ENCODE measurements around the gene ATP8A2. TPM values are rescaled to one million over a fixed set of nuclear protein-coding genes. Genes with fewer than 3 reads are reported as not detected.

ATP8A2 gene
- total and polyA plus RNA-seq, 9 of the 15 experiments (the other 6 are each of a cell fraction or from before 2014, with no cell fraction given) = under 0.01 to 0.33 (median 0.06) TPM; not detected in 4

DNA sequence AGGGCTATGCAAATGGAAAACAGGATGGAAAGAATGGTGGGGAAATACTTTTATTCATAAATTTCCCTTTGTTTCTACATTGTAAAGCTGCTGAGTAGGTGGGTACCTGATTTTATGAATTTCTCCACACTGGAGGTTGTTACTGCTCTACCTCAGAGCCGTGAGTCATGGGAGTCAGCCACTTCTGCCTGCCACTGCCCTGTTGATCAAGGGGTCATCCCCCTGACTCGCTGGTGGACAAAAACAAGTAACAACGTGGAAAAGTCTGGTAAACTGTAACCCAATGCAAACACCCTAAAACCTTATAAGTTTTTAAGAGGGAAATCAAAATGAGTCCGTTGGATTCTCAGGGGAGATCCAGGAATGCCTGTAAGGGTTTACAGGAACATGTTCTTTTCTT is 329.5 kb downstream of the ATP8A2 start:
- no peak for FAIRE-seq
- no peak overlapping the region for H3K9ac ChIP-seq (ENCODE audit: insufficient read depth in 1 of 2, low read depth in 2 of 2, low read length in 2 of 2)
- no peaks in the 10 kb centered on the region for H3K79me2 ChIP-seq (ENCODE audit: control insufficient read depth, insufficient read depth, low read length)
- CTCF ChIA-PET (ENCODE audit: low intra/inter-chr PET ratio) = no interaction called here
- no peak overlapping the region for H3K4me3 ChIP-seq
- no peak overlapping the region for H2AFZ ChIP-seq (ENCODE audit: low read depth, low read length)
- no peaks in the 10 kb centered on the region for H3K36me3 ChIP-seq (ENCODE audit: control insufficient read depth, insufficient read depth, low read length)
- ATAC-seq = no peak
- no peak overlapping the region for H3K4me2 ChIP-seq (ENCODE audit: insufficient read depth, low read length)
- no peaks in the 10 kb centered on the region for H4K20me1 ChIP-seq (replicated peaks; ENCODE audit: control insufficient read depth, insufficient read depth, low read length)
- TF ChIP-seq CC2D1A (IDR thresholded peaks at IDR 0.05) (no peak), DPF2 (IDR thresholded peaks at IDR 0.05) (no peak), PCBP1 (IDR thresholded peaks at IDR 0.05; ENCODE audit: low read depth, low read length, poor library complexity, severe bottlenecking) (no peak), KLF1 (tag; IDR thresholded peaks at IDR 0.05) (no peak), CBFA2T3 (IDR thresholded peaks at IDR 0.05) (no peak), POLR2A (conservative IDR thresholded peaks at IDR 0.05) (no peak), CREB1 (IDR thresholded peaks at IDR 0.05) (no peak), CREB1 (CRISPR knock-in tag; IDR thresholded peaks at IDR 0.05) (no peak), NCOA1 (IDR thresholded peaks at IDR 0.05; ENCODE audit: low read depth) (no peak), MAZ (CRISPR knock-in tag; conservative IDR thresholded peaks at IDR 0.05 in 1 of 2, IDR thresholded peaks at IDR 0.05 in 1 of 2) (no peak)
- TF ChIP-seq, protein P1, sequence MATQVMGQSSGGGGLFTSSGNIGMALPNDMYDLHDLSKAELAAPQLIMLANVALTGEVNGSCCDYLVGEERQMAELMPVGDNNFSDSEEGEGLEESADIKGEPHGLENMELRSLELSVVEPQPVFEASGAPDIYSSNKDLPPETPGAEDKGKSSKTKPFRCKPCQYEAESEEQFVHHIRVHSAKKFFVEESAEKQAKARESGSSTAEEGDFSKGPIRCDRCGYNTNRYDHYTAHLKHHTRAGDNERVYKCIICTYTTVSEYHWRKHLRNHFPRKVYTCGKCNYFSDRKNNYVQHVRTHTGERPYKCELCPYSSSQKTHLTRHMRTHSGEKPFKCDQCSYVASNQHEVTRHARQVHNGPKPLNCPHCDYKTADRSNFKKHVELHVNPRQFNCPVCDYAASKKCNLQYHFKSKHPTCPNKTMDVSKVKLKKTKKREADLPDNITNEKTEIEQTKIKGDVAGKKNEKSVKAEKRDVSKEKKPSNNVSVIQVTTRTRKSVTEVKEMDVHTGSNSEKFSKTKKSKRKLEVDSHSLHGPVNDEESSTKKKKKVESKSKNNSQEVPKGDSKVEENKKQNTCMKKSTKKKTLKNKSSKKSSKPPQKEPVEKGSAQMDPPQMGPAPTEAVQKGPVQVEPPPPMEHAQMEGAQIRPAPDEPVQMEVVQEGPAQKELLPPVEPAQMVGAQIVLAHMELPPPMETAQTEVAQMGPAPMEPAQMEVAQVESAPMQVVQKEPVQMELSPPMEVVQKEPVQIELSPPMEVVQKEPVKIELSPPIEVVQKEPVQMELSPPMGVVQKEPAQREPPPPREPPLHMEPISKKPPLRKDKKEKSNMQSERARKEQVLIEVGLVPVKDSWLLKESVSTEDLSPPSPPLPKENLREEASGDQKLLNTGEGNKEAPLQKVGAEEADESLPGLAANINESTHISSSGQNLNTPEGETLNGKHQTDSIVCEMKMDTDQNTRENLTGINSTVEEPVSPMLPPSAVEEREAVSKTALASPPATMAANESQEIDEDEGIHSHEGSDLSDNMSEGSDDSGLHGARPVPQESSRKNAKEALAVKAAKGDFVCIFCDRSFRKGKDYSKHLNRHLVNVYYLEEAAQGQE (IDR thresholded peaks at IDR 0.05; ENCODE audit: borderline replicate concordance) = no peak
- TF ChIP-seq, protein P1 (CRISPR knock-in tag; IDR thresholded peaks at IDR 0.05; ENCODE audit: low read depth) = no peak
- WGBS (ENCODE audit: insufficient coverage, low coverage, missing lambda C conversion rate) = 0% methylated on average over 4 of the region's 4 CpGs
- no peaks in the 10 kb centered on the region for H3K4me1 ChIP-seq (replicated peaks in 1 of 2; ENCODE audit: control insufficient read depth in 2 of 2, insufficient read depth in 2 of 2, low read length in 2 of 2)
- no peaks in the 10 kb centered on the region for H3K27me3 ChIP-seq (ENCODE audit: control insufficient read depth in 2 of 2, insufficient read depth in 2 of 2, low read length in 2 of 2)
- no peak overlapping the region for H3K27ac ChIP-seq (ENCODE audit: extremely low read depth, low read depth, low read length)
- intact Hi-C loops (cut with micrococcal nuclease) (no loop called here), in situ Hi-C loops (cut with MboI) (no loop called here)
- POLR2A ChIA-PET = interaction anchor here (1.2 kb wide), 1 partner anchor 10 kb away, joined by 3 read pairs; no protein-coding TSS in a partner anchor
- BruUV-seq (replicated peaks) = no TSS peak
- no peaks in the 10 kb centered on the region for H3K9me1 ChIP-seq (ENCODE audit: control insufficient read depth, insufficient read depth, low read length)
- DNase-seq (ENCODE audit: extremely low read depth in 1 of 4, low spot score in 3 of 4) = no peak
- H3K9me3 ChIP-seq (replicated peaks; ENCODE audit: control insufficient read depth, insufficient read depth, low read depth, low read length) = no peaks in the 10 kb centered on the region

All from K562 (cell line).